Retinal pigment epithelial cell (primary cell): ENCODE measurements around the gene MAGEA11.
"Not testable (repeated sequence)": the region's sequence is repeated elsewhere in the genome, so short reads cannot be mapped to it uniquely, and the experiment has no call there.

ENCODE experiments used
- DNase-seq: peaks from one replicate; pipeline ENCODE4 v3.0.0-alpha.2; 2010; ENCODE audit warnings: low read depth
- H3K4me3 ChIP-seq: 2 replicates; pipeline ENCODE4 v1.5.1; 2011; ENCODE audit warnings: mild to moderate bottlenecking, low read length, control low read depth, moderate library complexity
- CTCF ChIP-seq: conservative IDR thresholded peaks from 2 replicates; pipeline ENCODE4 v1.5.1; 2011; ENCODE audit warnings: low read depth, low read length, control low read depth, inconsistent platforms

MAGEA11 gene

GRCh38 chrX:149759824-149760223, 48.0 kb downstream of the MAGEA11 start:
- no peak for TF ChIP-seq CTCF
- no peak overlapping the region for H3K4me3 ChIP-seq
- no peak for DNase-seq

- H3K4me3 ChIP-seq = no peak overlapping the region
- no peak for DNase-seq
- no peak for TF ChIP-seq CTCF
These were observed 49.1 kb downstream of the MAGEA11 start for GRCh38 chrX:149760965-149761364.

- DNase-seq, H3K4me3 ChIP-seq: not testable (repeated sequence)
These were observed 50.2 kb downstream of the MAGEA11 start for GRCh38 chrX:149761858-149762674.

DNA sequence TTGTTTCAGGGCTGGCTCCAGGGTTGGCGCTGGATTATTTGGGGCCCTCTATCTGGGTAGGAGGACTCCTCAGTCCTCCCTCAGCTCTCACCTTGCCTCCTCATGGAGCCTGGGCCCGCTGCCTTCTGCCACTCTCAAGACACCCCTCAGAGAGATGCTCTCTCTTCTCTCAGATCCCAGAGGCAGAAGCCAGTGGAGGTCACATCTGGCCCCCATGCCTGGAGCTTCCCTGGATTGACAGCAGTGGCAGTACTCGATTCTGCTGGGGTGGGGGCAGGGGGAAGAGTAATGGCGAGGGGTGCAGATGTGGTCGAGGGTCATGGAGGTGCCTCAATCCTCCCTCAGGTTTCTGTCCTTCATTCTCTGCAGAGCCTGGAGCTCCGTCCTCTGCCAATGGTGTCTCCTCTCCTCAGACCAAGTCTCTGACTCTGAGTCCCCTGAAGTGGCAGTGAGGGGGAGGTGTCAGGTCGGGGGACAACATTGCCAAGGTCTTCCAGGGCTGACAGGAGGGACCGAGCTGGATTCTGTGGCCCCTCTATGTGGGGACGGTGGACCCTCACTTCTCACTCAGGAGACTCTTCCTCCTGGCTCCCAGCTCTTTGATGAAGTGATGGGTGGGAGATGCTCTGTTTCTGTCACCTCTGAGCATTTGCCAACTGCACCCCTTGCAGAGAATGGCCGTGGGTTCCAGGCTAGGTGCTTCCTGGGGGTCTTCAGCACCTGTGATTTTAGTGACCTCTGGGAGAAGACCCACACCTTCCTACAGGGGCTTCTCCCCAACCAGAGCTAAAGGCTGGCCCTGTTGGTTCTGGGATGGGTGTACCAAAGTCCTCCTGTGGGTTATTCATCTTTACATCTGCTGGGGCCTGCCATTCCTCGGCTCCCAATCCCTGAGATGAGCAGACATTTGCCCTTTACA, 51.1 kb downstream of the MAGEA11 start:
- no peak for DNase-seq
- no peak for TF ChIP-seq CTCF
- no peak overlapping the region for H3K4me3 ChIP-seq
